Mesendoderm (in vitro differentiated cells): ENCODE results near the gene STXBP1.
A peak's percentile ranks its signal among the peaks of the same experiment; 100 is the strongest.

Experiments
- DNase-seq: peaks from one replicate; pipeline ENCODE4 v3.0.0; 2013
- H2AK5ac ChIP-seq: 2 replicates; pipeline ENCODE4 v1.6.1; 2013; ENCODE audit warnings: low read length, inconsistent platforms
- H2BK120ac ChIP-seq: 2 replicates; pipeline ENCODE4 v1.6.1; 2013; ENCODE audit warnings: low read depth, mild to moderate bottlenecking, low read length, moderate library complexity, mixed read lengths
- H2BK15ac ChIP-seq: replicated peaks from 2 replicates; pipeline ENCODE4 v1.6.1; 2013; ENCODE audit warnings: low read depth, mild to moderate bottlenecking, moderate library complexity
- H2BK5ac ChIP-seq: 2 replicates; pipeline ENCODE4 v1.6.1; 2013; ENCODE audit warnings: low read length, inconsistent platforms
- H3K18ac ChIP-seq: 2 replicates; pipeline ENCODE4 v1.6.1; 2013; ENCODE audit warnings: mild to moderate bottlenecking, low read length, mixed read lengths
- H3K23ac ChIP-seq: one replicate; pipeline ENCODE4 v1.6.1; 2013; ENCODE audit warnings: low read length
- H3K27ac ChIP-seq: 2 replicates; pipeline ENCODE4 v1.5.1; 2013; ENCODE audit warnings: low read depth, mild to moderate bottlenecking, inconsistent platforms, low read length, moderate library complexity
- H3K27me3 ChIP-seq: 2 replicates; pipeline ENCODE4 v1.6.1; 2013; ENCODE audit warnings: low read length, control low read depth, mild to moderate bottlenecking, inconsistent platforms; ENCODE audit not compliant: insufficient read depth, poor library complexity
- H3K36me3 ChIP-seq: 2 replicates; pipeline ENCODE4 v1.6.1; 2013; ENCODE audit warnings: low read length, inconsistent platforms; ENCODE audit not compliant: control insufficient read depth, insufficient read depth
- H3K4ac ChIP-seq: one replicate; pipeline ENCODE4 v1.6.1; 2013; ENCODE audit warnings: low read depth, mild to moderate bottlenecking, low read length, moderate library complexity
- H3K4me1 ChIP-seq: 2 replicates; pipeline ENCODE4 v1.6.1; 2013; ENCODE audit warnings: low read depth, low read length, inconsistent platforms; ENCODE audit not compliant: control insufficient read depth
- H3K4me2 ChIP-seq: 2 replicates; pipeline ENCODE4 v1.6.1; 2013; ENCODE audit warnings: low read length
- H3K4me3 ChIP-seq: 2 replicates; pipeline ENCODE4 v1.5.1; 2013; ENCODE audit warnings: mild to moderate bottlenecking, low read length
- H3K56ac ChIP-seq: one replicate; pipeline ENCODE4 v1.6.1; 2013; ENCODE audit warnings: low read length
- H3K79me1 ChIP-seq: 2 replicates; pipeline ENCODE4 v1.6.1; 2013; ENCODE audit warnings: low read length, inconsistent platforms
- H3K79me2 ChIP-seq: 2 replicates; pipeline ENCODE4 v1.6.1; 2013; ENCODE audit warnings: mild to moderate bottlenecking, low read length; ENCODE audit not compliant: control insufficient read depth, insufficient read depth
- H3K9ac ChIP-seq: 2 replicates; pipeline ENCODE4 v1.6.1; 2013; ENCODE audit warnings: low read length, inconsistent platforms
- H4K5ac ChIP-seq: one replicate; pipeline ENCODE4 v1.6.1; 2013; ENCODE audit warnings: low read length
- H4K8ac ChIP-seq: one replicate; pipeline ENCODE4 v1.6.1; 2013; ENCODE audit warnings: low read depth, mild to moderate bottlenecking, control low read depth, low read length, moderate library complexity
- WGBS: extraction: QIAGEN DNeasy Blood & Tissue Kit; methylation state at CpG from one replicate; pipeline ENCODE4 v1.1.7; 2013; ENCODE audit warnings: low lambda C conversion rate, missing lambda C conversion rate; ENCODE audit not compliant: insufficient coverage; ENCODE audit errors: extremely low coverage; 5-methylcytosine and 5-hydroxymethylcytosine counted together

Gene STXBP1

DNA sequence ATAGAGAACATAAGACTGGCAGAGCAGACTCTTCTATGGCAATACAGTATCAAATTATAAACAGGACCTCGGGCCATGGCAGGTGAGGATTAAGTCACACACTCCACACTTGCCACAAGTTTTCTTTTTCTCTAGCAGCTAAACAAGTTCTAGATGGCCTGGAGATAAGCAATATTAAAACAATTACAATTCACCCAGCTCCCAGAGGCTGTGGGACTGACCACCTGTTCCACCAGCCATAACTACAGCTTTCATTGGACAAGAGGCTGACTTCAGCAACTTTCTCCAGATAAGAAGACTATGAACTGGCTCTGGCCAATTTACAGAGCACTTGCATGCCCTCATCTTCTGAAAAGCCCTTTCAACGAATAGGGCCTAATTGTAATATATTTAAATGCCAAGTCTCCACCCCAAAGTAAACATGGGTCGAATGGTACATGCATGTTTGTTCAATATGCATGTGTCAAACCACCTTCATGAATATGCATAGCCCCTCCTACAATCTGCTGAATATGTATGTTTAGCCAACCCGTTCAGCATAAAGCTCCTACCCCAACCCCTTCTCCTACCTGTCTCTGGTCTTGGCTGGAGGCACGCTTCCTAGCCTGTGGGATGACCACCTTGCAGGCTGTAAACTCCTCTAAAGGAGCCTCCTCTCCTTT is 88.6 kb downstream of the STXBP1 start:
- Histone ChIP-seq H3K27me3 (no peaks in the 10 kb centered on the region), H3K4me3 (no peak overlapping the region), H3K4me1 (no peaks in the 10 kb centered on the region), H3K23ac (no peak overlapping the region), H2BK15ac (no peak overlapping the region), H3K4ac (no peak overlapping the region), H3K36me3 (no peaks in the 10 kb centered on the region), H3K79me2 (no peaks in the 10 kb centered on the region), H2BK120ac (no peak overlapping the region), H3K9ac (no peak overlapping the region), H3K4me2 (no peak overlapping the region), H2BK5ac (no peak overlapping the region), H3K27ac (no peak overlapping the region), H4K5ac (no peak overlapping the region), H3K18ac (no peak overlapping the region), H3K56ac (no peak overlapping the region), H4K8ac (no peak overlapping the region), H3K79me1 (no peaks in the 10 kb centered on the region), H2AK5ac (no peak overlapping the region)
- no peak for DNase-seq
- WGBS: no CpG with 5 or more reads among the region's 5 CpGs

DNA sequence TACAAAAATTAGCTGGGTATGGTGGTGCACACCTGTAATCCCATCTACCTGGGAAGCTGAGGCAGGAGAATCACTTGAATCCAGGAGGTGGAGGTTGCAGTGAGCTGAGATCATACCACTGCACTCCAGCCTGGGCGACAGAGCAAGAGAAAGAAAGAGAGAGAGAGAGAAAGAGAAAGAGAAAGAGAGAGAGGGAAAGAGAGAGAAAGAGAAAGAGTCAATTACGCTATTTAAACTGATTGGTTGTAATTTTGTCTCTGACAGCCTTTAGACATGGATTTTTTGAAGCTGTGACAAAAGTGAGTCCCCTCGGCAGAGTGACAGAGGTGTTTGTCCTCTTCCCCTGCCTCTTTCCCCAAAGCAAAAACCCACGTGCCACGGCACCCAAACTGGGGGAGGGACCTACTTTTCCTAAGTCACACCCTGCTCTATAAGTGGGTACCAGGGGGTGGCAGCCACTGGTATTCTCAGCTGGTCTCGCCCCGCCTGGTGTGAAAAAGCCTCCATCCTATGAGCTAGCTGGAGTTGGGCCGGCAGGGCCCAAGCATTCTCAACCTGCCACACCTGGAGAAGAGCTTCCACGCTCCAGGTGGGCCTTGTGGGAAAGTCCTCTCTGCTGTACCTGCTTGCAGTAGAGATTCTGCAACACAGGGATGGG is 91.3 kb downstream of the STXBP1 start:
- Histone ChIP-seq H3K79me2 (no peaks in the 10 kb centered on the region), H4K8ac (no peak overlapping the region), H3K9ac (no peak overlapping the region), H3K56ac (no peak overlapping the region), H3K4me2 (no peak overlapping the region), H3K4me1 (no peaks in the 10 kb centered on the region), H3K18ac (no peak overlapping the region), H2BK5ac (no peak overlapping the region), H4K5ac (no peak overlapping the region), H3K36me3 (no peaks in the 10 kb centered on the region), H3K27ac (no peak overlapping the region), H3K4ac (no peak overlapping the region), H3K27me3 (no peaks in the 10 kb centered on the region), H3K23ac (no peak overlapping the region), H2BK120ac (no peak overlapping the region), H2AK5ac (no peak overlapping the region), H3K79me1 (no peaks in the 10 kb centered on the region), H3K4me3 (no peak overlapping the region), H2BK15ac (no peak overlapping the region)
- no CpG with 5 or more reads among the region's 9 CpGs for WGBS
- no peak for DNase-seq

DNA sequence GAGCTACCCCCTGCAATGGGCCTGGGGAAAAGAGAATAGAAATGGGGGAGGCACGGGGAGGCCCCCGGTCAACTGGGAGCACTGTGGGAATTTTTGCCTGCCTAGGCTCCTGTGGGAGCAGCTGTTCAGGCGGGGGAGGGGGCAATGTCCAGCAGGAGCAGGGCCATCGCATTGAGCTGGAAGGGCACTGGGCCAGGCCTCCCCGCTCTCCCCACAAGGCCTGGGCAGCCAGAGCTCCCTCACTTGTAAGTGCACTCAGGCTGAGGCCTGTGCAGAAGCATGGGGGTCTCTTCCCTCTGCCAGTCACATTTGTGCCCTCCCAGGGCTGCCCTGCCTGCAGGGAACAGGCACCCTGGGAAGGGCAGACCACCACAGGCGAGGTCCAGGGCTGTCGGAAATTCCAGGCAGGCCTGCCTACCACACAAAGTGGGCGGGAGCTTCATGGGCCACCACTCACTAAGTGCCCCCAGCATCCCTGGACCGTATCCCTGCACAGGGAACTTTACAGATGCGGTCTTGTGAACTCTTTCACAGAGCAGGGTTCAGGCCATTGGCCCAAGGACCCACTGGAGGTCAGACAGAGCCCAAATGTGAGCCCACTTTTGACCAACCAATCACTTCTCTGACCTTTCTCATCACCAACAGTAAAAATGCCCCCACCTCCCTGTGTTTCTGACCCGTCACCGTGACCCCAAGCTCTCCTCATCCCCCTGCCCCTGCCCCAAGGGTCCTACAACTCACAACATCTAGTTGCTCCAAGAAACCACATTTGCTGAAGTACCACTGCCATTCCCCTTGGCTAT is 93.7 kb downstream of the STXBP1 start:
- H3K4me3 ChIP-seq: no peak overlapping the region
- no peaks in the 10 kb centered on the region for H3K4me1 ChIP-seq
- no peaks in the 10 kb centered on the region for H3K27me3 ChIP-seq
- H3K56ac ChIP-seq: no peak overlapping the region
- no peaks in the 10 kb centered on the region for H3K79me1 ChIP-seq
- no peak overlapping the region for H2AK5ac ChIP-seq
- H3K27ac ChIP-seq: no peak overlapping the region
- no peak overlapping the region for H3K4me2 ChIP-seq
- DNase-seq: no peak
- H4K5ac ChIP-seq: no peak overlapping the region
- H3K23ac ChIP-seq: no peak overlapping the region
- no peak overlapping the region for H3K4ac ChIP-seq
- H3K9ac ChIP-seq: no peak overlapping the region
- no peak overlapping the region for H4K8ac ChIP-seq
- WGBS: no CpG with 5 or more reads among the region's 12 CpGs
- H3K18ac ChIP-seq: no peak overlapping the region
- H2BK120ac ChIP-seq: no peak overlapping the region
- H3K79me2 ChIP-seq: no peaks in the 10 kb centered on the region
- H2BK15ac ChIP-seq: no peak overlapping the region
- no peaks in the 10 kb centered on the region for H3K36me3 ChIP-seq
- no peak overlapping the region for H2BK5ac ChIP-seq

DNA sequence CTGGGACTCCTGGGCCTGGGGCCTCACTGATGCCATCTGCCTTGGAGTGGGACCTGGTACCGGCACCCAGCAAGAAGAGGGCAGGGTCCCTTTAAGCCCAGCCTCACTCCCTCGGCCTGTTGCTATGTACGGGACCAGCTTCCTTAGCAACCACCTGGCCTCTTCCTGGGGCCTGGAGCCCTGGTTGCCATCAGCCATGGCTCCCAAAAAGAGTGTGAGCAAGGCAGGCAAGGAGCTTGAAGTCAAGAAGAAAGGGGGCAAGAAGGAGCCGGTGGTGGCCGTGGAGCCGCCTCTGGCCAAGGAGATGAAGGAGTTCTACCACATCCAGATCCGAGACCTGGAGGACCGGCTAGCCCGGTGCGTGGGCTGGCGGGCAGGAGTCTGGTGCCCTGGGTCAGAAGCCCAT is 94.8 kb downstream of the STXBP1 start, which contains the start of gene CFAP157:
Gene CFAP157 (plus strand): TSS at position 153 of the 406 bp plus-strand sequence. CDS start 44 bp downstream, at position 197.
- H3K23ac ChIP-seq: no peak within 1 kb of the TSS
- H3K27me3 ChIP-seq: no peaks in the 10 kb centered on the region
- H3K9ac ChIP-seq: no peak within 1 kb of the TSS
- no peak within 1 kb of the TSS for H3K27ac ChIP-seq
- H3K4me3 ChIP-seq: no peak within 1 kb of the TSS
- no peaks in the 10 kb centered on the region for H3K79me1 ChIP-seq
- H3K79me2 ChIP-seq: no peaks in the 10 kb centered on the region
- H4K8ac ChIP-seq: no peak within 1 kb of the TSS
- no peak within 1 kb of the TSS for H2BK120ac ChIP-seq
- H2BK5ac ChIP-seq: no peak within 1 kb of the TSS
- H3K18ac ChIP-seq: no peak within 1 kb of the TSS
- H2AK5ac ChIP-seq: no peak within 1 kb of the TSS
- no peak within 1 kb of the TSS for H3K56ac ChIP-seq
- no peaks in the 10 kb centered on the region for H3K36me3 ChIP-seq
- H4K5ac ChIP-seq: no peak within 1 kb of the TSS
- no peak within 1 kb of the TSS for H3K4ac ChIP-seq
- WGBS: no CpG with 5 or more reads among the region's 11 CpGs
- H3K4me2 ChIP-seq: no peak within 1 kb of the TSS
- peak; percentile 77 for DNase-seq
- H3K4me1 ChIP-seq: no peaks in the 10 kb centered on the region
- H2BK15ac ChIP-seq: no peak within 1 kb of the TSS

DNA sequence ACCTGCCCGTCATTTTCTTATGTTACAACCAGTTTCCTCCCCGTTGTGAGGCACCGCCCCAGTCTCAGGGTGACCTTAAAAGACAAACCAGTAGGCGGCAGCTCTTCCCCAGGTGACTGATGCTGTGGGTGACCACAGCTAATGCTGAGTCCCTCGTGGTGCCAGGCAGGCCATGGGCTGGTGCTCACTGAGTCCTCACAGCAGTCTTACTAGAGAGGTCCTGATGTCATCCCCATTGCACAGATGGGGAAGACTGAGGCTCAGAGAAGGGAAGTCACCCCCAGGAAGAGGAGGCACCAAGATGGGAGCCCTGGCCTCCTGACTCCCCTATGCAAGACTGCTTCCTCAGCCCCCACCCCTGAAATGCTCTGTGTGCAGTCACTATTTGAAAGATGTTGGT is 95.7 kb downstream of the STXBP1 start:
- no peak overlapping the region for H3K56ac ChIP-seq
- H3K4me3 ChIP-seq: no peak overlapping the region
- no peaks in the 10 kb centered on the region for H3K79me1 ChIP-seq
- no peaks in the 10 kb centered on the region for H3K36me3 ChIP-seq
- no peak overlapping the region for H2BK15ac ChIP-seq
- H3K23ac ChIP-seq: no peak overlapping the region
- H4K8ac ChIP-seq: no peak overlapping the region
- DNase-seq: peak; percentile 58
- H2BK120ac ChIP-seq: no peak overlapping the region
- H2AK5ac ChIP-seq: no peak overlapping the region
- no CpG with 5 or more reads among the region's 5 CpGs for WGBS
- H3K18ac ChIP-seq: no peak overlapping the region
- H2BK5ac ChIP-seq: no peak overlapping the region
- no peaks in the 10 kb centered on the region for H3K27me3 ChIP-seq
- H3K4me2 ChIP-seq: no peak overlapping the region
- H3K9ac ChIP-seq: no peak overlapping the region
- no peak overlapping the region for H4K5ac ChIP-seq
- H3K79me2 ChIP-seq: no peaks in the 10 kb centered on the region
- no peak overlapping the region for H3K27ac ChIP-seq
- no peaks in the 10 kb centered on the region for H3K4me1 ChIP-seq
- H3K4ac ChIP-seq: no peak overlapping the region
